HG03571 (cell line): ENCODE results near the gene CACNB4.
"Not testable (repeated sequence)": the region's sequence is repeated elsewhere in the genome, so short reads cannot be mapped to it uniquely, and the experiment has no call there.

Experiments used
- ATAC-seq: cut with Tn5 transposase; IDR thresholded peaks from one replicate; pipeline ENCODE4 v1.9.1; 2021; ENCODE audit not compliant: unreplicated experiment

Gene CACNB4

DNA sequence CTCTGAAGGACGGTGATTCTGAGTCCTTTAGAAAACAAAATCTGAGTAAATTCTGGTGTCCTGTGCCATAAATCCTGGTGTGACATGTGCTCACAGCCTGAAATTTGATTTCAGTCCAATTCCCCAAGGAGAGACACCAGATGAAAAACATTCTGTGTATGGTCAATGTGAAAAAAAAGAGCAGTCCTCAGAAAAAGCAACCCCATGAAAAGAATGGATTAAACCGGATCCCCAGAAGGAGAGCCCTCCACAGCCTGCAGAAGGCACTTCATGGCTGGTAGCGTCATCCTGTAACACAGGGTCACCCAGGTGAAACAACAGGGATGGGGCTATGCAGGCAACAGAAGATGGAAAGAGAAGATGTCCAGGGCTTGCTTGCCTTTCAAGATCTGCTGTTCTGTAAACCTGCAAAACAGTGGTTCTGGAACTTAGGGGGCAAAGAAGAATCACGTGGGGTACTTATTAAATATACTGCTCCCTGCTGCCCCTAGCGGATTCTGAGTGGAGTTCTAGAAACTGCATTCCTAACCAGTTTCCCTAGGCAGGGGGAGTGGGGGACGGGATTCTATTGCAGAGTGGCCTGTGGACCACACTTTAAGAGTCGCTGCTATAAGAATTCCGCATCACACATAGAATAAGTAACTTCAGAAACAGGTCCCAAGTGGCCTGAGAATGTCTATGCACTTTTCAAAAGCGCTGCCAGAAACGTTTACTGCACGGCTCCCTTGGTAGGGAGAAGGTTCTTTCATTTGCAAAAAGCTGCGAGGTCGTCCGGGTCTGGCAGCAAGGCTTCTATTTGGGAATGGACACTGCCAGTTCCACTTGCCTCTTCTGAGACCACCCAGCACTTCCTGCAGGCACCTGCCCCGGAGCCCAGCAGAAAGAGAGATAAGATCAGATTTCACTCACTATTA lies 151.7 kb downstream of the CACNB4 start:
- peak; percentile 70 for ATAC-seq

DNA sequence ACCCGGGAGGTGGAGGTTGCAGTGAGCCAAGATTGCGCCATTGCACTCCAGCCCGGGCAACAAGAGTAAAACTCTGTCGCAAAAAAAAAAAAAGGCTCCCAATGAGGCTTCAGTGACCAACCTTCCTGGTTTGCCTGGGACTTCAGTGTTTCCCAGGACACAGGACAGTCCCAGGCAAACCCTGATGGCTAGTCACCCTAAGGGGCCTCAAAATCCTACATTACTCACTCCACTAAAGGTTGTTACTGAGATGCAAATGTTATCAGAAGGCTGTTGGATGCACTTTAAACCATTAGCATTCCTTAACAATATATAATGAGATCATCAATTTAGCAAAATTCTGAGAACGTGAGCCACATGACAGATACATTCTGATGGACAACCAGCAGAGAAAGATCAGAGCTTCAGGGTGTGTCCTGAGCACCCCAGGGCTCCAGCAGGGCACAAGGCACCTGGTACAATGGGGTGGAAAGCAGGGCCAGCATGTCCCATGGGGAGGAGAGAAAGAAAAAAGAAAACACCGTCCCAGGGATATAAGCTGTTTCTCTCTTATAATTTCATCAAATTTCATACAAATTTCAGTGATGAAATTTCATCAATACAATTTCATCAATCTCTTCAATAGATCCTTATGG lies 152.5 kb downstream of the CACNB4 start:
- ATAC-seq, result no peak

DNA sequence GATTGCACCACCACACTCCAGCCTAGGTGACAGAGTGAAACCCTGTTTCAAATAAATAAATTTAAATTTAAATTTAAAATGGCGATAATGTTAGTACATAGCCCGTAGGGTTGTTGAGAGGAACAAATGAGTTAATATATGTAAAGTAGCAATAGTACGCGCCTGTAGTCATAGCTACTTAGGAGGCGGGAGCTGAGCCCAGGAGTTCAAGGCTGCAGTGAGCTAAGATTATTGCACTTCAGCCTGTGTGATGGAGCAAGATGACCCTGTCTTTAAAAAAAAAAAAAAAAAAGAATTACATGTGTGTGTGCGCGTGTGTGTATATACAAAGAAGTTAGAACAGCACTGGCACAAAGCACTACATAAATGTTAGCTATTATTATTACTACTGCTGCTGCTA lies 153.2 kb downstream of the CACNB4 start:
- ATAC-seq, result no peak

DNA sequence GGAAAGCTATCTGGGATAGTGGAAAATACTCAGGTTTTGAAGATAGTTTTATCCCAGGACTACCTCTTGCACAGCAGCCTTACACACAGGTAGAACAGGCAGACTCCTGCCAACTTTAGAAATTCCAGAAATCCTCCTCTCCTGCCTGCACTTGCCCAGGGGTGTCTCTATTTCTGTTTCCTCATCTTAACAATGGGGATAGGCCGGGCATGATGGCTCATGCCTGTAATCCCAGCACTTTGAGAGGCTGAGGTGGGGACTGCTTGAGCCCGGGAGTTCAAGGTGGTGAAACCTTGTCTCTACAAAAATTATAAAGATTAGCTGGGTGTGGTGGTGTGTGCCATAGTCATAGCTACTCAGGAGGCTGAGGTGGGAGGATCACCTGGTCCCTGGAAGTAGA lies 153.7 kb downstream of the CACNB4 start:
- ATAC-seq, result no peak

DNA sequence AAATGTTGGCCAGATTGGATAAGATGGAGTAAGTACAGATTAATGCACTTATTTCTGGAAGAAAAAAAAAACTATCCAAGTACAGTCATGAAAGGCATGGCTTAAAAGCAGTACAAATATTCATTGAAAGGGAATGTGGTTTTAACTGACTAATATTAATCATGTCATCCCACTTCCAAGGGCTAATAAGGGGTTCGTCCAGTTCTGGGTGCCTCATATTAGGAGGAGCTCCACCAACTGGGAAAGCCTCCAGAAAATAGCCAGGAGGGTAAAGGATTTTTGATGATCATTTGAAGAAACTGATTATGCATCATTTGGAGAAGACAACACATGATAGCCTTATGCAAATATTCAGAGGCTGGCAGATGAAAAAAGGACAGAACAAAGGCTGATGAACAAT lies 155.4 kb downstream of the CACNB4 start:
- no peak for ATAC-seq

DNA sequence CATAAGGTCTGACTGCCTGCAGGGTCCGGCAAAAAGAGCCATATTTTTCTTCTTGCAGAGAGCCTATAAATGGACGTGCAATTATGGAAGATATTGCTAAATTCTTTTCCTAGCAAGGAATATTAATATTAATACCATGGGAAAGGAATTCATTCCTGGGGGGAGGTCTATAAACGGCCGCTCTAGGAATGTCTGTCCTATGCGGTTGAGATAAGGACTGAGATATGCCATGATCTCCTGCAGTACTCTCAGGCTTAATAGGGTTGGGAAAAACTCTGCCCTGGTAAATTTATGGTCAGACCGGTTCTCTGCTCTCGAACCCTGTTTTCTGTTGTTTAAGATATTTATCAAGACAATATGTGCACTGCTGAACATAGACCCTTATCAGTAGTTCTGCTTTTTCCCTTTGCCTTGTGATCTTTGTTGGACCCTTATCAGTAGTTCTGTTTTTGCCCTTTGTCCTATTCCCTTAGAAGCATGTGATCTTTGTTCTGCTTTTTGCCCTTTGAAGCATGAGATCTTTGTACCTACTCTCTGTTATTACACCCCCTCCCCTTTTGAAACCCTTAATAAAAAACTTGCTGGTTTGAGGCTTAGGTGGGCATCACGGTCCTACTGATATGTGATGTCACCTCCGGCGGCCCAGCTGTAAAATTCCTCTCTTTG lies 156.2 kb downstream of the CACNB4 start:
- not testable (repeated sequence) for ATAC-seq

DNA sequence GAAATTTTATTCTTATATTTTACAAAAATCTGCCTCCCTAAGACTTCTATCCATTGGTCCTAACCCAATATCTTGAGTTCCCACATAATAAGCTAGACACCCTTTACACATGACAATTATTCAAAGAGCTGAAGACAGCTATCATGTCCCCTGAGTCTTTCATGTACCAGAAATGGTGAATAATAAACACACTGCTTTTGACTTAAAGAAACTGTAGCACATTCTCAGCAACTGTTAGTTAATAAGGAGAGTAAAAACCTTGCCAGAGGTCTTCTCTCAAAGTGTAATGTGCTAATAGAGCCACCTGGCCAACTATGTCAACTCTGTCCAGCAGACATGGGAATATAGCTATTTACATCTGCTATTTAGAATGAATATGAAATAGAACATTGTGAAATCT lies 160.9 kb downstream of the CACNB4 start:
- ATAC-seq, result no peak

DNA sequence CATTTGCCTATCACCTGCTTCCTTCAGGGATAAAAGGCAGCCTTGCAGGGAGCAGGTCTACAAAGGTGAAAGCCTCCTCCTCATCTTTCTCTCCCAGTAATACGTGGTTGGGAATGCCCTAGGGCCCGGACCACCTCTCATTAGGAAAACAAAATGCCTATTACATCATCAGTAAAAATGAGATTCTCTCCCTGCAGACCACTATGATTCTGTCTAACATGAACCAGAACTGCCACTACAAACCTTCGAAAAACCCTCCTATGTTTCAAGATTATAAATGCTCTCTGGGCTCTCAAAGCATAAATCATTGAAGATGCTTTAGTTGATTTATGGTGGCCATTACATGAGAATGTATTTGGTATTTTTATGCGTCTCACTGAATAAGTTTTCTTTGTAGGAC lies 162.2 kb downstream of the CACNB4 start:
- ATAC-seq, result no peak

DNA sequence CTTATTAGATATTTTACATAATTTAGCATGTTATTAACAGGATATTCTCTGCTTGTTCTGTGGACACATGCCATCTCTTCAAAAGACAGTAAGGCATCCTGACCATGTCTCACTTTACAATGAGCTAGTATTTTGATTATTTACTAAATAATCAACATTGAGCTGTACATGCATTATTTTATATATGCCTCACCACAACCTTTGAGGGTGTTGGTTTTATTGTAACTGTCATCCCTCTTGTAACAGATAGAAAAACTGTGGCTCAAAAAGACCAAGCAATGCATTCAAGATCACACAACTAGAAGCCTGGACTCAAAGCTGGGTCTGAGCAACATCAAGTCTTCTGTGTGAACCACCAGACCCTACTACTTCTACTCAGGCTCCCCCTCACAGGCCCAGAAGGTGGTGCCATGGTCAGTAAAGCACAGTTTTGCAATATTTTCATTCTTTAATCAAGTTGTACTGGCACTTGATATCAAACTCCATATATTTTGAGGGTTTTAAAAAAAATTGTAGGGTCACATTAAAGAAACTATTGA lies 165.5 kb downstream of the CACNB4 start:
- no peak for ATAC-seq

DNA sequence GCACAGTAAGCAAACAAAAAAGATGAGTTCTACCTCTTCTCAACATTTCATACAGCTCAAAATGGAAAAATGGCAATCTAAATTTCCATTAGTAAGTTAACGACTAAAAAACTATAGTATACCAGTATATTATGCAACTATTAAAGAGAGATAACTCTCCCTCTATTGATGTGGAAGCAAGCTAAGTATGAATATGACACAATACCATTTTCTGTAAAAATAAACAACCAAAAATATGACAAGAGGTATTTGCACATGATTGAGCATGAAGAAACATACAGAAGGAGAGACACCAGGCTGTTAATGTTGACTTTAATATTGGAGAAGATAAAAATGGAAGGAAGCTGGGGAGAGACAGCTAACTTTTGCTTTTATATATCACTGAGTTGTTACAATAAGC lies 167.1 kb downstream of the CACNB4 start:
- no peak for ATAC-seq

DNA sequence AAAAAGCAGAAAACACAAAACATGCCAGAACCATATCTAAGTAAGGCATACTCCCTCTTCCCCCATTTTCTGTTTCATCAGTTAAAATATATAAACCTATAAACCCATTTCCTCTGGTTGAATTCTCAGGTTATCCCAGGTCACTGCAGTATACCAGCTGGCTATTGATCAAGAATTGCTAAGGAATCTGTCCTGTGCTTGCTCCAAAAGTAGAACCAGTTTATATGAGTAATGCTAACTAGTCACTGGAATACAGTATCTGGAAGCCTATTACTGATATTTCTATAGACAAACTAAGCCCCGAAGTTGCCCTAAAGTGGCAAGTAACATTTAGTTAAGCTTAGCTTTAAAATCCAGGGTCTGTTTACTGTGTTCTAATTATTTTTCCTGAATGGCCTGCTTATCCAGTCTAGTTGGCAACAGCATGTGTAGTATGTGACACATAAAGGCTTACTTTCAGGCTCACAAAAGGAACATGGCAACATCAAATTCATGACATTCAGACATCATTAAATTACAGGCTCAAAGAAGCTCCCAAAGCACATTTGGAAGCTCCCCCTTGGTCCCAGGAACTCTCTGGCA lies 167.7 kb downstream of the CACNB4 start:
- ATAC-seq, result no peak

DNA sequence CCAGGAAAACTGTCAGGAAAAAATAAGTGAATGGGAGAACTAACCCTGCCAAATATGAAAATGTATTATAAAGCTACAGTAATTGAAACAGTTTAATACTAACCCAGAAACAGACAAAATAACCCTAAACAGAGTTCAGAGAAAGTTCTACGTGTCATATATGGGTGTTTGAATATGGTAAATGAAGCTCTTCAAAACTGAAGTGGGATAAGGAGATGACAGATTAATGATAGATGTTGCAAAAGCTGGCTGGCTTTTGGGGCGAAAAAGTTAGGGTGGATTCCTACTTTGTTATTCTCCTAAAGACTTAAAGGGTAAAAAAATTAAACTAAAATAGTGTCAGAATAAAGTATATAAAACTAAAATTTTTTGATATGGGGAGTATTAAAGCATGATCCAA lies 168.8 kb downstream of the CACNB4 start:
- no peak for ATAC-seq

DNA sequence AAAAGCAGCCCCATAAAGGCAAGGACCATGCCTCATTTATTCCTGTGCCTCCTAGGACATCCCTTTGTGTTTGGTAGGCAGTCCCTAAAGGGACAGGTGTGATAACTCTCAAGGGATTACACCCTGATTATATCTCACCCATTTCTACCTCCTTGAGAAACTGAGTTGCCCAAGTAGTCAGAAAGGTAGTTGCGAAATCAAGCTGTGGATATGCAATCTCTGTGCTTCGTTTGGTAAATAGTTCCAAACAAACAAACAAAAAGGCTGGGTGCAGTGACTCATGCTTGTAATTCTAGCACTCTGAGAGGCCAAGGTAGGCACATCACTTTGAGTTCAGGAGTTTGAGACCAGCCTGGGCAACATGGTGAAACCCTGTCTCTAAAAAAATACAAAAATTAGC lies 170.5 kb downstream of the CACNB4 start:
- ATAC-seq, result no peak

DNA sequence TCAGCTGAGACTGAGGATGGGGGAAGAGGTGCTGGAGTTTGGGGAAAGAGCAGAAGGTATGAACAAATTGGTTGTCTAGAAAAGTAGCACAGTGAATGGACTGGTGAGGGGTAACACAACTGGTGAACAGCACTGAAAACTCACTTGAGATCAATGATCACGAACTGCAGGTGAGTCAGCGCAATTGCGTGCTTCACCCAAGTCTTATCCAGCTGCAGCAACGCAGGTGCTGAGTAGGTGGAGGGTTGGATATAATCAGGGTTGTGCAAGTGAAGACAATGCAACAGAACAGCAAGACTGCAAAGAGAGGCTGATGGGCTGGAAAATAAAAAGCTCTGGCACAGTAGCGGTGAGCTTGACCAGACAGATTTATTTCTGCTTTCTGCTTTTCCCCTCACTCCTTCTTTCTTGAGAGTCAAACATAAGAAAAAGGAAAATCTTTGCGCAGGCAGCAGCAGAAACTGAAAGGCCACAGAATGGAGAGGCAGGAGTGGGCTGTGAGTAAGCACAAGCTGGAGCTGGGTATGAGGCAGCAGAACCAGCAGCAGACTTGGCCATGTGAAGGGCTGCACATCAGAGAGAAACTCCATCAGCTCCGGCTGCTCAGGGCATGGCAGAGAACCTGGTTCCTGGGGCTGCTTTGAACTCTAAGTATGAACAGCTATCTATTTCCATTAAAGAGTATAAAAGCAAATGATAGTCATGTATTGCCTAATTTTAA lies 171.2 kb downstream of the CACNB4 start:
- ATAC-seq, result no peak

DNA sequence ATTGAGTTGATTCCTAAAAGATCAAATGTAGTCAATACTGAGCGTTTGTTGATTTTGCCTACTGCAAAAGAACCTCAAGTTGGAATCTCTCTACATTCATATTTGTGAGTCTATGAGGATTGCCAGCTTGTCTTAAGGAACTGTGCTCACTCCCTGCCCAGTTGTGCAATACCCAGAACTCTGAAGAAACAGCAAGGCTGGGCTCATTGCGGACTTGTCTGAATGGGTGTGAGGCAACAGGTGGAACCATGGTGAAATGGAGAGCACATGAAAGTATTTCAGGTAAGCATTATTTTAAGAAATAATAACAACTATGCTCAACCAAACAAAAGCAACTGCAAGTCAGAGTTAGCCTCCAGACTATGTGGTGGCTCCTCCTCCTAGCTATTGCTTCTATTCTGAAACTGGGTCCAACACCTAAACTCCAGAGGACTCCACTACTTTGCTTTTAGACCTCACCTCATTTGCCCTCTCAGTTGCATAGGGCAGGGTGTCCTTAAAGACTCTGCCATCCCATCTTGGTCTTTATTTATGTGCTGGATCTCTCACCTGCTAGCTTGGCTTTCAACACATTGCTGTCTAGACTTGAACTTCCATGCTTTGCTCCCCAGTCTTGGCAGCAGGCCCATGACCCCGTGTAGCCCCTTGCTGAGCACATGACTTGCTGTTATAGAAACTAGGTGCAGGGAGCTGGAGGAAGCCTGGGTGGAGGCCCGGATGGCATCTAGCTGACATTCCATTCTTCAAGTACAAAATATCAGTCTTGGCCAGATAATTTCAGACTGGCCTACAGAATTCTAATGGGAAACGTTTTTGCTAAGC lies 175.8 kb downstream of the CACNB4 start:
- ATAC-seq, result no peak

DNA sequence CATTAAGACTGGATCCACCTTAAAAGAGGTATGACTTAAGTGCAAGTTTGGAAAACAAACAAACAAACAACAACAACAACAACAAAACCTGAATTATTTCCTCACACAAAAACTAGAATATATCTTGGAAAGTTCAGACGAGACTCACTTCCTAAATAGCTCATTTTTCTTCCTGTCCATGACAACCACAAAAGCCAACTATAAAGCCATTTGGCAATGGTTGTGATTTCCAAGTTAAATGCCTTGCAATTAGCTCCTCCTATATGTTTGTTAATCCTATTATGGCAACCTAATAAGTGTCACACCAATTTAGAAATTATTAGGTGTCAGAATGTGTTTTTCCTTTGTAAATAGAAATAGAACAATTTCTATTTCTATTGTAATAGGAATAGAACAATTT lies 179.1 kb downstream of the CACNB4 start:
- ATAC-seq, result no peak

DNA sequence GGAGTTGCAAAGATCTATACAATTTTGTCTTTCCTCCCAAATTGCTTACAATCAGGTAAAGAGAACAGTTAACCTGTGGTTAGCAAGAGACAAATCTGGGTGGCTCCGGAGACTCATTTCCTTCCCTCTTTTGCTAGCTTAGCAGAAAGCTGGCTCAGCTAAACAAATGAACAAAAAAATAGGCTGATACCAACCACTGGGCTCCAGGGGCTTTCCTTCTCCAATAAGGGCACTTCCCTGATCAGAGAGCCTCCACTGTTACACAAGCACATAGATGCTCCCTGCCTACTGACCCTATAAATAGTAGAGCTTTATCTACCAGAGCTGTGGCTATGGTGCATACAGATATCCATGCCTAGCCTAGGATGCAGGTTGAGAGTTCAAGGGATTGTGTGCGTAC lies 180.5 kb downstream of the CACNB4 start:
- ATAC-seq, result no peak

DNA sequence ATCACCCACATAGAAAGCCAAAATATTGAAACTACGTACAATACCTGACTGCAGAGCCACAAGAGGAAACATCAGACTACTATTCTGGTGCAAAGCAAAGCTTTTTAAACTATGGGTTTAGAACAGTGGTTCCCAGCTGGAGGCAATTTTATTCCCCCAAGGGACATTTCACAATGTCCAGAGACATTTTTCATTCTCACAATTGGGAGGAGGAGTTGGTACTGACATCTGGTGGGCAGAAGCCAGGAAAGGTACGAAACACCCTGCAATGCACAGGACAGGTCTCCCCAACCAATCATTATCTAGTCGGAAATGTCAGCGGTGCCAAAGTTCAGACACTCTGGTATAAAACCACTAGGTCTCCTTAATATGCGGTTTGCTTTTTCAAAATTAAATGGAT lies 182.2 kb downstream of the CACNB4 start:
- ATAC-seq, result no peak

DNA sequence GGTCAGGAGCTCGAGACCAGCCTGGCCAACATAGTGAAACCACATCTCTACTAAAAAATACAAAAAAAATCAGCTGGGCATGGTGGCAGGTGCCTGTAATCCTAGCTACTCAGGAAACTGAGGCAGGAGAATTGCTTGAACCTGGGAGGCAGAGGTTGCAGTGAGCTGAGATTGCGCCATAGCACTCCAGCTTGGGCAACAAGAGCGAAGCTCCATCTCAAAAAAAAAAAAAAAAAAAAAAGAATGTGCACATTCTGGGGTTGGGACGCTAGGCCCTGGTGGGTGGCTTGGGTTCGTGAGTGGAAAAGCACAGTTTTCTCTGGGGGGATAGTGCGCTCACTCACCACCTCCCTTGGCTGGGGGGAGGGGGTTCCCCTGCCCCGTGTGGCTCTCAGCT lies 183.2 kb downstream of the CACNB4 start:
- ATAC-seq, result not testable (repeated sequence)
